GM12878 (cell line): Measurements from ENCODE around the gene CAMK2N2. TPM values are rescaled to one million over a fixed set of nuclear protein-coding genes. Genes with fewer than 3 reads are reported as not detected.
A peak's percentile ranks its signal among the peaks of the same experiment; 100 is the strongest.

Source experiments
- CEBPB ChIP-seq, 2 experiments: fragments of 150-350 bp in 1 of 2; IDR thresholded peaks; 2 replicates each; pipeline ENCODE4 v1.6.1; 2012 to 2014; ENCODE audit warnings: low read depth in 2 of 2, low read length in 2 of 2, borderline replicate concordance in 1 of 2, inconsistent platforms in 1 of 2
- CHD1 ChIP-seq: IDR thresholded peaks from 2 replicates; pipeline ENCODE4 v1.6.1; 2012; ENCODE audit warnings: low read depth, low read length, improper control_type of control experiment
- FOS ChIP-seq: IDR thresholded peaks from 3 replicates; pipeline ENCODE4 v1.6.1; 2011; ENCODE audit warnings: borderline replicate concordance; ENCODE audit not compliant: insufficient read length; ENCODE audit errors: extremely low read depth
- IKZF1 ChIP-seq: fragments of 450-650 bp; conservative IDR thresholded peaks from 2 replicates; pipeline ENCODE4 v1.6.1; 2017; ENCODE audit warnings: antibody characterized with exemption, mild to moderate bottlenecking
- MEF2B ChIP-seq: fragments of 450-650 bp; IDR thresholded peaks from 2 replicates; pipeline ENCODE4 v1.6.1; 2018; ENCODE audit warnings: mild to moderate bottlenecking, moderate library complexity; ENCODE audit not compliant: partially characterized antibody, poor library complexity, severe bottlenecking
- NFYB ChIP-seq: IDR thresholded peaks from 2 replicates; pipeline ENCODE4 v1.6.1; 2011; ENCODE audit warnings: low read depth, mild to moderate bottlenecking, low read length, improper control_type of control experiment, moderate library complexity; ENCODE audit not compliant: insufficient read depth
- PML ChIP-seq: IDR thresholded peaks from 2 replicates; pipeline ENCODE4 v1.6.1; 2012; ENCODE audit warnings: low read length, inconsistent platforms
- POLR2A ChIP-seq: IDR thresholded peaks from 2 replicates; pipeline ENCODE4 v1.6.1; 2011; ENCODE audit warnings: low read depth, mild to moderate bottlenecking, low read length
- RFX5 ChIP-seq: IDR thresholded peaks from 2 replicates; pipeline ENCODE4 v1.6.1; 2011; ENCODE audit warnings: low read depth, low read length, improper control_type of control experiment
- SIN3A ChIP-seq: IDR thresholded peaks from 2 replicates; pipeline ENCODE4 v1.6.1; 2012; ENCODE audit warnings: low read depth, low read length, improper control_type of control experiment
- SP1 ChIP-seq: IDR thresholded peaks from one replicate; pipeline ENCODE4 v1.6.1; 2011; ENCODE audit warnings: low read depth, low read length
- TAF1 ChIP-seq: IDR thresholded peaks from 2 replicates; pipeline ENCODE4 v1.6.1; 2011; ENCODE audit warnings: mild to moderate bottlenecking, low read depth, low read length, borderline replicate concordance
- WRNIP1 ChIP-seq: IDR thresholded peaks from 2 replicates; pipeline ENCODE4 v1.6.1; 2011; ENCODE audit warnings: low read depth, low read length, improper control_type of control experiment, borderline replicate concordance
- ZBED1 ChIP-seq: IDR thresholded peaks from 2 replicates; pipeline ENCODE4 v1.6.1; 2016; ENCODE audit warnings: borderline replicate concordance
- polyA plus RNA-seq, 11 experiments: library from polyadenylated mRNA; depleted of rRNA in 4 of 11; unstranded in 6 of 11; stranded (reverse) in 5 of 11; fragments of >200 nt; fragmentation: Nextera tagmentation in 4 of 11; fragmentation: Illumina TruSeq in 1 of 11; extraction: Ambion mirVana in 4 of 11; extraction: Trizol in 1 of 11; gene quantifications; 1 replicate in 1 of 11; 2 replicates in 10 of 11; pipeline versions ENCODE4 v1.2.1 to v1.2.3, GENCODE V29; 2011 to 2016; ENCODE audit warnings: inconsistent platforms in 2 of 11, missing spikeins in 2 of 11, low read depth in 1 of 11
- total RNA-seq, 4 experiments: library from RNA; depleted of rRNA in 3 of 4; stranded (reverse); fragments of >200 nt in 3 of 4; fragmentation: Illumina TruSeq in 1 of 4; extraction: Trizol in 1 of 4; gene quantifications; 2 replicates each; pipeline versions ENCODE4 v1.2.1 to v1.2.3, GENCODE V29; 2013 to 2021
- TF ChIP-seq, protein P1 (sequence below): fragments of 450-650 bp; formaldehyde crosslinking; IDR thresholded peaks from 2 replicates; pipeline ENCODE4 v1.4.0; 2022; ENCODE audit warnings: mild to moderate bottlenecking, moderate library complexity
- TF ChIP-seq, protein P2 (sequence below): IDR thresholded peaks from 2 replicates; pipeline ENCODE4 v1.6.1; 2011; ENCODE audit warnings: low read depth, mild to moderate bottlenecking, low read length, moderate library complexity, borderline replicate concordance; ENCODE audit errors: extremely low read depth
- TF ChIP-seq, protein P3 (sequence below): IDR thresholded peaks from 2 replicates; pipeline ENCODE4 v1.6.1; 2012; ENCODE audit warnings: low read depth, low read length, improper control_type of control experiment
- TF ChIP-seq, protein P4 (sequence below): IDR thresholded peaks from 2 replicates; pipeline ENCODE4 v1.6.1; 2012; ENCODE audit warnings: improper control_type of control experiment, low read depth, low read length; ENCODE audit not compliant: insufficient replicate concordance

CAMK2N2 gene
- total and polyA plus RNA-seq, 10 of the 15 experiments (the other 5 are each of a cell fraction or from before 2014, with no cell fraction given) = 0.06 to 1.4 (median 0.45) TPM; not detected in 1

DNA sequence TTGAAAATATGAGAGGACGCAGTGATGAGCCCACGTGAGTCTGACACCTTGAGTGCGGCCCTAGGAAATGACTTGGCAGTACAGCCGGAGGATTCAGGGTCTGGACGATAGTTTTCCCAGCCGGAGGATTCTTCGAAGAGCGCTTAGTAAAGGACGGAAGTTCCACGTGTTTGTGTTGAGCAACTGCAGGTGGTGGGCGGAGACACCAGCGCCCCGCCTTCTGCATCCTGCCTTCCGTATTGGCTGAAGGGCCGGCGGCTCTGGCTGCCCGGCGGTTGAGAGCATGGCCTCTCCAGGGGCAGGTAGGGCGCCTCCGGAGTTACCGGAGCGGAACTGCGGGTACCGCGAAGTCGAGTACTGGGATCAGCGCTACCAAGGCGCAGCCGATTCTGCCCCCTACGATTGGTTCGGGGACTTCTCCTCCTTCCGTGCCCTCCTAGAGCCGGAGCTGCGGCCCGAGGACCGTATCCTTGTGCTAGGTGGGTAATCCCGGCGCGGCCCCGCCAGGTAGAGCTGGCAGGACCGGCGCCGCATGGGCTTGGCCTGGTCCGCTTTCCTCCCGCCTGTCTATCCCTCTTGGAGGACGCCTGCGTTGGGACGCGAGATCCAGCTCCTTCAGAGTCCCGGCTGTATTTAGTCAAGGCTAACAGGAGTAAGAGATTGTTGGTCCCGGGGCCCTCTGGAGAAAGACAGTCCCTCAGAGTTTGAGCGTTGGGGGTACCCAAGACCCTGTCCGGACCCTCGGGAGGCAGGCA, 11.8 kb downstream of the CAMK2N2 start, which contains the start of gene EEF1AKMT4 (continued):
- TF ChIP-seq, protein P1, sequence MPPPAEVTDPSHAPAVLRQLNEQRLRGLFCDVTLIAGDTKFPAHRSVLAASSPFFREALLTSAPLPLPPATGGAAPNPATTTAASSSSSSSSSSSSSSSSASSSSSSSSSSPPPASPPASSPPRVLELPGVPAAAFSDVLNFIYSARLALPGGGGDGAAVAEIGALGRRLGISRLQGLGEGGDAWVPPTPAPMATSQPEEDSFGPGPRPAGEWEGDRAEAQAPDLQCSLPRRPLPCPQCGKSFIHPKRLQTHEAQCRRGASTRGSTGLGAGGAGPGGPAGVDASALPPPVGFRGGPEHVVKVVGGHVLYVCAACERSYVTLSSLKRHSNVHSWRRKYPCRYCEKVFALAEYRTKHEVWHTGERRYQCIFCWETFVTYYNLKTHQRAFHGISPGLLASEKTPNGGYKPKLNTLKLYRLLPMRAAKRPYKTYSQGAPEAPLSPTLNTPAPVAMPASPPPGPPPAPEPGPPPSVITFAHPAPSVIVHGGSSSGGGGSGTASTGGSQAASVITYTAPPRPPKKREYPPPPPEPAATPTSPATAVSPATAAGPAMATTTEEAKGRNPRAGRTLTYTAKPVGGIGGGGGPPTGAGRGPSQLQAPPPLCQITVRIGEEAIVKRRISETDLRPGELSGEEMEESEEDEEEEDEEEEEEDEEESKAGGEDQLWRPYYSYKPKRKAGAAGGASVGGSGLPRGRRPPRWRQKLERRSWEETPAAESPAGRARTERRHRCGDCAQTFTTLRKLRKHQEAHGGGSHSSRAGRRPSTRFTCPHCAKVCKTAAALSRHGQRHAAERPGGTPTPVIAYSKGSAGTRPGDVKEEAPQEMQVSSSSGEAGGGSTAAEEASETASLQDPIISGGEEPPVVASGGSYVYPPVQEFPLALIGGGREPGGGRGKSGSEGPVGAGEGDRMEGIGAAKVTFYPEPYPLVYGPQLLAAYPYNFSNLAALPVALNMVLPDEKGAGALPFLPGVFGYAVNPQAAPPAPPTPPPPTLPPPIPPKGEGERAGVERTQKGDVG (CRISPR knock-in tag) = no peak
- peak in 1 of 2 experiments; percentile 93; a peak in 2 of 4 replicates for TF ChIP-seq CEBPB (IDR thresholded peaks at IDR 0.05; ENCODE audit: borderline replicate concordance in 1 of 2, low read depth in 2 of 2, low read length in 2 of 2)
- TF ChIP-seq TAF1 = peak; percentile 53
- TF ChIP-seq, protein P2, sequence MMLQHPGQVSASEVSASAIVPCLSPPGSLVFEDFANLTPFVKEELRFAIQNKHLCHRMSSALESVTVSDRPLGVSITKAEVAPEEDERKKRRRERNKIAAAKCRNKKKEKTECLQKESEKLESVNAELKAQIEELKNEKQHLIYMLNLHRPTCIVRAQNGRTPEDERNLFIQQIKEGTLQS = no peak
- TF ChIP-seq, protein P3, sequence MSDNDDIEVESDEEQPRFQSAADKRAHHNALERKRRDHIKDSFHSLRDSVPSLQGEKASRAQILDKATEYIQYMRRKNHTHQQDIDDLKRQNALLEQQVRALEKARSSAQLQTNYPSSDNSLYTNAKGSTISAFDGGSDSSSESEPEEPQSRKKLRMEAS = peak; percentile 99
- peak; percentile 59; the same call in 1 of the 2 replicates for TF ChIP-seq NFYB
- TF ChIP-seq ZBED1 = no peak
- TF ChIP-seq CHD1 = no peak
- TF ChIP-seq WRNIP1 = no peak
- TF ChIP-seq RFX5 = 0 out of 2 replicates have a peak, but pooled peaks have one; percentile 44
- TF ChIP-seq MEF2B = no peak
- TF ChIP-seq, protein P4, sequence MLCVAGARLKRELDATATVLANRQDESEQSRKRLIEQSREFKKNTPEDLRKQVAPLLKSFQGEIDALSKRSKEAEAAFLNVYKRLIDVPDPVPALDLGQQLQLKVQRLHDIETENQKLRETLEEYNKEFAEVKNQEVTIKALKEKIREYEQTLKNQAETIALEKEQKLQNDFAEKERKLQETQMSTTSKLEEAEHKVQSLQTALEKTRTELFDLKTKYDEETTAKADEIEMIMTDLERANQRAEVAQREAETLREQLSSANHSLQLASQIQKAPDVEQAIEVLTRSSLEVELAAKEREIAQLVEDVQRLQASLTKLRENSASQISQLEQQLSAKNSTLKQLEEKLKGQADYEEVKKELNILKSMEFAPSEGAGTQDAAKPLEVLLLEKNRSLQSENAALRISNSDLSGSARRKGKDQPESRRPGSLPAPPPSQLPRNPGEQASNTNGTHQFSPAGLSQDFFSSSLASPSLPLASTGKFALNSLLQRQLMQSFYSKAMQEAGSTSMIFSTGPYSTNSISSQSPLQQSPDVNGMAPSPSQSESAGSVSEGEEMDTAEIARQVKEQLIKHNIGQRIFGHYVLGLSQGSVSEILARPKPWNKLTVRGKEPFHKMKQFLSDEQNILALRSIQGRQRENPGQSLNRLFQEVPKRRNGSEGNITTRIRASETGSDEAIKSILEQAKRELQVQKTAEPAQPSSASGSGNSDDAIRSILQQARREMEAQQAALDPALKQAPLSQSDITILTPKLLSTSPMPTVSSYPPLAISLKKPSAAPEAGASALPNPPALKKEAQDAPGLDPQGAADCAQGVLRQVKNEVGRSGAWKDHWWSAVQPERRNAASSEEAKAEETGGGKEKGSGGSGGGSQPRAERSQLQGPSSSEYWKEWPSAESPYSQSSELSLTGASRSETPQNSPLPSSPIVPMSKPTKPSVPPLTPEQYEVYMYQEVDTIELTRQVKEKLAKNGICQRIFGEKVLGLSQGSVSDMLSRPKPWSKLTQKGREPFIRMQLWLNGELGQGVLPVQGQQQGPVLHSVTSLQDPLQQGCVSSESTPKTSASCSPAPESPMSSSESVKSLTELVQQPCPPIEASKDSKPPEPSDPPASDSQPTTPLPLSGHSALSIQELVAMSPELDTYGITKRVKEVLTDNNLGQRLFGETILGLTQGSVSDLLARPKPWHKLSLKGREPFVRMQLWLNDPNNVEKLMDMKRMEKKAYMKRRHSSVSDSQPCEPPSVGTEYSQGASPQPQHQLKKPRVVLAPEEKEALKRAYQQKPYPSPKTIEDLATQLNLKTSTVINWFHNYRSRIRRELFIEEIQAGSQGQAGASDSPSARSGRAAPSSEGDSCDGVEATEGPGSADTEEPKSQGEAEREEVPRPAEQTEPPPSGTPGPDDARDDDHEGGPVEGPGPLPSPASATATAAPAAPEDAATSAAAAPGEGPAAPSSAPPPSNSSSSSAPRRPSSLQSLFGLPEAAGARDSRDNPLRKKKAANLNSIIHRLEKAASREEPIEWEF = no peak
- peak; percentile 79 for TF ChIP-seq POLR2A
- peak; percentile 97 for TF ChIP-seq SIN3A
- no peak for TF ChIP-seq FOS
- peak; percentile 77 for TF ChIP-seq SP1
- TF ChIP-seq PML = 0 out of 2 replicates have a peak, but pooled peaks have one; percentile 0
- no peak; the same call in none of the 2 replicates for TF ChIP-seq IKZF1
- TF ChIP-seq, all 136 proteins: peak for 33
